Nephron progenitor cell (in vitro differentiated cells): ENCODE data around the gene VRK1.
A peak's percentile ranks its signal among the peaks of the same experiment; 100 is the strongest.

Experiments
- DNase-seq: peaks from one replicate; pipeline ENCODE4 v3.0.0; 2021
- H3K27ac Mint-ChIP-seq: 2 replicates; pipeline ENCODE4 v1.8.0; 2021; ENCODE audit warnings: mild to moderate bottlenecking, moderate library complexity, mixed read lengths
- H3K27me3 Mint-ChIP-seq: 2 replicates; pipeline ENCODE4 v1.8.0; 2021; ENCODE audit warnings: mild to moderate bottlenecking, low read depth, mixed read lengths; ENCODE audit not compliant: poor library complexity
- H3K36me3 Mint-ChIP-seq: 2 replicates; pipeline ENCODE4 v1.8.0; 2021; ENCODE audit warnings: low read depth, mixed read lengths
- H3K4me1 Mint-ChIP-seq: 2 replicates; pipeline ENCODE4 v1.8.0; 2021; ENCODE audit warnings: mixed read lengths
- H3K4me3 Mint-ChIP-seq: 2 replicates; pipeline ENCODE4 v1.8.0; 2021; ENCODE audit warnings: mild to moderate bottlenecking, moderate library complexity, mixed read lengths
- H3K9me3 Mint-ChIP-seq: 2 replicates; pipeline ENCODE4 v1.8.0; 2021; ENCODE audit warnings: mild to moderate bottlenecking, moderate library complexity, mixed read lengths
- TF ChIP-seq, protein P1 (sequence below): fragments of 200-600 bp; sonication (generic); IDR thresholded peaks from 2 replicates; pipeline ENCODE4 v1.5.0; 2021; ENCODE audit warnings: antibody characterized with exemption

Gene VRK1

GRCh38 chr14:96796851-96797581 lies at the start of gene VRK1:
Gene VRK1, plus strand, starts transcription at chr14:96797382. Its CDS starts 36,090 bp downstream, at chr14:96833472.
- Mint-ChIP-seq H3K27ac (peak within 1 kb of the TSS; percentile 87), H3K27me3 (peaks cover 4% of the 10 kb centered on the region), H3K4me1 (peaks cover 56% of the 10 kb centered on the region), H3K4me3 (peak within 1 kb of the TSS; percentile 91), H3K9me3 (no peaks in the 10 kb centered on the region), H3K36me3 (no peaks in the 10 kb centered on the region)
- TF ChIP-seq, protein P1, sequence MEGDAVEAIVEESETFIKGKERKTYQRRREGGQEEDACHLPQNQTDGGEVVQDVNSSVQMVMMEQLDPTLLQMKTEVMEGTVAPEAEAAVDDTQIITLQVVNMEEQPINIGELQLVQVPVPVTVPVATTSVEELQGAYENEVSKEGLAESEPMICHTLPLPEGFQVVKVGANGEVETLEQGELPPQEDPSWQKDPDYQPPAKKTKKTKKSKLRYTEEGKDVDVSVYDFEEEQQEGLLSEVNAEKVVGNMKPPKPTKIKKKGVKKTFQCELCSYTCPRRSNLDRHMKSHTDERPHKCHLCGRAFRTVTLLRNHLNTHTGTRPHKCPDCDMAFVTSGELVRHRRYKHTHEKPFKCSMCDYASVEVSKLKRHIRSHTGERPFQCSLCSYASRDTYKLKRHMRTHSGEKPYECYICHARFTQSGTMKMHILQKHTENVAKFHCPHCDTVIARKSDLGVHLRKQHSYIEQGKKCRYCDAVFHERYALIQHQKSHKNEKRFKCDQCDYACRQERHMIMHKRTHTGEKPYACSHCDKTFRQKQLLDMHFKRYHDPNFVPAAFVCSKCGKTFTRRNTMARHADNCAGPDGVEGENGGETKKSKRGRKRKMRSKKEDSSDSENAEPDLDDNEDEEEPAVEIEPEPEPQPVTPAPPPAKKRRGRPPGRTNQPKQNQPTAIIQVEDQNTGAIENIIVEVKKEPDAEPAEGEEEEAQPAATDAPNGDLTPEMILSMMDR: no peak
- DNase-seq: peak; percentile 97

GRCh38 chr14:96747608-96748007 lies 49.6 kb upstream of the VRK1 start:
- H3K9me3 Mint-ChIP-seq: peaks cover 3% of the 10 kb centered on the region
- H3K27me3 Mint-ChIP-seq: peaks cover 48% of the 10 kb centered on the region
- no peaks in the 10 kb centered on the region for H3K4me1 Mint-ChIP-seq
- H3K27ac Mint-ChIP-seq: peak overlapping the region; percentile 45
- TF ChIP-seq, protein P1: no peak
- H3K4me3 Mint-ChIP-seq: no peak overlapping the region
- DNase-seq: no peak
- no peaks in the 10 kb centered on the region for H3K36me3 Mint-ChIP-seq

DNA sequence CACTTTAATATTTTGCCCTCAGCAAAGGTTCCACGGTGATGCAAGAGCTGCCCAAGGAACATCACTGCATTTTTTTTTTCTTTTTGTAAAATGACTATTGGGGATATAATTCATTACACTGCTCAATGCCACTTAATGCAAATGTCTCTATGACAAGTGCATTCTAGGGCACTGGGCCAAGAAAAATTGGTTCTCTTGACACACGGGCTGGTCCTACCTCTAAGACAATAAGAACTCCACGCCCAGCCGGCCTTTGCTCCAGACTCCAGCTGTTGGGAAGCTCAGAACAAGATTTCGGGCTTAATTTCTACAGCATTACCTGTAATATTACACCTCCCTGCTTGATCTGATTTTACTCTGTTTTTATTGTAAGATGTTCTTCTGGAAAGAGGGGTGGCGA lies 48.8 kb upstream of the VRK1 start:
- H3K36me3 Mint-ChIP-seq: no peaks in the 10 kb centered on the region
- no peaks in the 10 kb centered on the region for H3K4me1 Mint-ChIP-seq
- no peak for DNase-seq
- H3K9me3 Mint-ChIP-seq: peaks cover 3% of the 10 kb centered on the region
- H3K27me3 Mint-ChIP-seq: peaks cover 41% of the 10 kb centered on the region
- TF ChIP-seq, protein P1: no peak
- H3K4me3 Mint-ChIP-seq: no peak overlapping the region
- H3K27ac Mint-ChIP-seq: no peak overlapping the region

DNA sequence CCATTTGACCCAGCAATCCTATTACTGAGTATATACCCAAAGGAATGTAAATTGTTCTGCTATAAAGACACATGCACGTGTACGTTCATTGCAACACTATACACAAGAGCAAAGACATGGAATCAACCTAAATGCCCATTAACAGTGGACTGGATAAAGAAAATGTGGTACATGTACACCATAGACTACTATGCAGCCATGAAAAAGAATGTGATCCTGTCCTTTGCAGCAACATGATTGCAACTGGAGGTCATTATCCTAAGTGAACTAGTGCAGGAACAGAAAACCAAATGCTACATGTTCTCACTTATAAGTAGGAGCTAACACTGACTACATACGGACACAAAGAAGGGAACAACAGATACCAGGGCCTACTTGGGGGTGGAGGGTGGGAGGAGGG lies 45.7 kb upstream of the VRK1 start:
- Mint-ChIP-seq H3K4me1 (peaks cover 15% of the 10 kb centered on the region), H3K27me3 (peaks cover 10% of the 10 kb centered on the region), H3K4me3 (no peak overlapping the region), H3K27ac (no peak overlapping the region), H3K9me3 (no peaks in the 10 kb centered on the region), H3K36me3 (no peaks in the 10 kb centered on the region)
- no peak for DNase-seq
- TF ChIP-seq, protein P1: no peak

- DNase-seq: no peak
- H3K9me3 Mint-ChIP-seq: no peaks in the 10 kb centered on the region
- no peak overlapping the region for H3K4me3 Mint-ChIP-seq
- H3K27ac Mint-ChIP-seq: no peak overlapping the region
- no peaks in the 10 kb centered on the region for H3K36me3 Mint-ChIP-seq
- H3K27me3 Mint-ChIP-seq: peaks cover 6% of the 10 kb centered on the region
- peaks cover 15% of the 10 kb centered on the region for H3K4me1 Mint-ChIP-seq
- TF ChIP-seq, protein P1: no peak
Observed at GRCh38 chr14:96752125-96752524, 45.1 kb upstream of the VRK1 start.

- Mint-ChIP-seq H3K4me3 (no peak overlapping the region), H3K36me3 (no peaks in the 10 kb centered on the region), H3K27me3 (peaks cover 7% of the 10 kb centered on the region), H3K4me1 (peaks cover 15% of the 10 kb centered on the region), H3K9me3 (no peaks in the 10 kb centered on the region), H3K27ac (no peak overlapping the region)
- TF ChIP-seq, protein P1: no peak
- DNase-seq: no peak
Observed at GRCh38 chr14:96752594-96752993, 44.6 kb upstream of the VRK1 start.
